Nephron progenitor cell (in vitro differentiated cells): ENCODE measurements around the gene GSN.
A peak's percentile ranks its signal among the peaks of the same experiment; 100 is the strongest.

ENCODE experiments used
- DNase-seq: peaks from one replicate; pipeline ENCODE4 v3.0.0; 2021
- H3K27ac Mint-ChIP-seq: 2 replicates; pipeline ENCODE4 v1.8.0; 2021; ENCODE audit warnings: mild to moderate bottlenecking, moderate library complexity, mixed read lengths
- H3K27me3 Mint-ChIP-seq: 2 replicates; pipeline ENCODE4 v1.8.0; 2021; ENCODE audit warnings: mild to moderate bottlenecking, low read depth, mixed read lengths; ENCODE audit not compliant: poor library complexity
- H3K36me3 Mint-ChIP-seq: 2 replicates; pipeline ENCODE4 v1.8.0; 2021; ENCODE audit warnings: low read depth, mixed read lengths
- H3K4me1 Mint-ChIP-seq: 2 replicates; pipeline ENCODE4 v1.8.0; 2021; ENCODE audit warnings: mixed read lengths
- H3K4me3 Mint-ChIP-seq: 2 replicates; pipeline ENCODE4 v1.8.0; 2021; ENCODE audit warnings: mild to moderate bottlenecking, moderate library complexity, mixed read lengths
- H3K9me3 Mint-ChIP-seq: 2 replicates; pipeline ENCODE4 v1.8.0; 2021; ENCODE audit warnings: mild to moderate bottlenecking, moderate library complexity, mixed read lengths
- TF ChIP-seq, protein P1 (sequence below): fragments of 200-600 bp; sonication (generic); IDR thresholded peaks from 2 replicates; pipeline ENCODE4 v1.5.0; 2021; ENCODE audit warnings: antibody characterized with exemption

The GSN gene

GRCh38 chr9:121277026-121277425, 9.1 kb downstream of the GSN start:
- Mint-ChIP-seq H3K4me3 (no peak overlapping the region), H3K36me3 (no peaks in the 10 kb centered on the region), H3K4me1 (peaks cover 40% of the 10 kb centered on the region), H3K27ac (no peak overlapping the region), H3K9me3 (no peaks in the 10 kb centered on the region), H3K27me3 (no peaks in the 10 kb centered on the region)
- TF ChIP-seq, protein P1, sequence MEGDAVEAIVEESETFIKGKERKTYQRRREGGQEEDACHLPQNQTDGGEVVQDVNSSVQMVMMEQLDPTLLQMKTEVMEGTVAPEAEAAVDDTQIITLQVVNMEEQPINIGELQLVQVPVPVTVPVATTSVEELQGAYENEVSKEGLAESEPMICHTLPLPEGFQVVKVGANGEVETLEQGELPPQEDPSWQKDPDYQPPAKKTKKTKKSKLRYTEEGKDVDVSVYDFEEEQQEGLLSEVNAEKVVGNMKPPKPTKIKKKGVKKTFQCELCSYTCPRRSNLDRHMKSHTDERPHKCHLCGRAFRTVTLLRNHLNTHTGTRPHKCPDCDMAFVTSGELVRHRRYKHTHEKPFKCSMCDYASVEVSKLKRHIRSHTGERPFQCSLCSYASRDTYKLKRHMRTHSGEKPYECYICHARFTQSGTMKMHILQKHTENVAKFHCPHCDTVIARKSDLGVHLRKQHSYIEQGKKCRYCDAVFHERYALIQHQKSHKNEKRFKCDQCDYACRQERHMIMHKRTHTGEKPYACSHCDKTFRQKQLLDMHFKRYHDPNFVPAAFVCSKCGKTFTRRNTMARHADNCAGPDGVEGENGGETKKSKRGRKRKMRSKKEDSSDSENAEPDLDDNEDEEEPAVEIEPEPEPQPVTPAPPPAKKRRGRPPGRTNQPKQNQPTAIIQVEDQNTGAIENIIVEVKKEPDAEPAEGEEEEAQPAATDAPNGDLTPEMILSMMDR: no peak
- no peak for DNase-seq

DNA sequence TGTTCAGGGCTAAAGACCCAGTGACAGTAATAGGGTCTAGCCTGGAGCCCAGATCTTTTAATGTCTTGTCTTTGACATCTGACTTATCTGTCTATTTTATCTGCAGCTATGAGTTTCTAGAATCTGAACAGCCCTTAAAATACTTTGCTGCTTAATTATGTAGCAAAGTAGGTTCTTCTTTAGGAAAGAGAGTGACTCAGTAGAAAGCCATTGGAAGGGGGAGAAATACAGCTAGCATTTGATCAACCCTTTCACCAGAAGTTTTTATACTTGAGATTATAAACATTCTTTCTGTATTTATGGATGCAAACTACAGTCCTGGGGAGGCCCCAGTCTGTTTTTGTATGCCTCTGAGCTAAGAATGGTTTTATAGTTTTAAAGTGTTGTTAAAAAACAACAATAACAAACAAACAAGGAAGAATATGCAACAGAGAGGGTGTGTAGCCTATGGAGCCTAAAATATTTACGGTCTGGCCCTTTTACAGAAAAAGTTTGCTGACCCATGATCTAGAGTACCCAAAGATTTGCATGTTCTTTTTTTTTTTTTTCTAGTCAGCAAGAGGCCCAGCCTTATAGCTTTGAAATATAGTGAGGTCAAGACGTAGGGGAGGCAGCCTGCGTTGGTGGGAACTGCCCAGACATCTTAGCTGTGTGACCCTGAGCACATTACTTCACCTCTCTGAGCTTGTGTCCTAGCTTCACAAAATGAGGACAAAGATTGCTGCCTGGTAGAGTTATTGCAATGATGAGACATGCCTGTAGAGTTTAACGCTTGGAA, 9.7 kb downstream of the GSN start:
- H3K4me3 Mint-ChIP-seq: no peak overlapping the region
- TF ChIP-seq, protein P1: no peak
- DNase-seq: no peak
- no peak overlapping the region for H3K27ac Mint-ChIP-seq
- no peaks in the 10 kb centered on the region for H3K9me3 Mint-ChIP-seq
- H3K4me1 Mint-ChIP-seq: peaks cover 33% of the 10 kb centered on the region
- no peaks in the 10 kb centered on the region for H3K27me3 Mint-ChIP-seq
- no peaks in the 10 kb centered on the region for H3K36me3 Mint-ChIP-seq

- TF ChIP-seq, protein P1: peak; percentile 71
- peaks cover 31% of the 10 kb centered on the region for H3K4me1 Mint-ChIP-seq
- H3K9me3 Mint-ChIP-seq: no peaks in the 10 kb centered on the region
- H3K27ac Mint-ChIP-seq: no peak overlapping the region
- no peaks in the 10 kb centered on the region for H3K27me3 Mint-ChIP-seq
- DNase-seq: peak; percentile 47
- H3K36me3 Mint-ChIP-seq: no peaks in the 10 kb centered on the region
- no peak overlapping the region for H3K4me3 Mint-ChIP-seq
Observed at GRCh38 chr9:121278477-121279261, 10.7 kb downstream of the GSN start.

DNA sequence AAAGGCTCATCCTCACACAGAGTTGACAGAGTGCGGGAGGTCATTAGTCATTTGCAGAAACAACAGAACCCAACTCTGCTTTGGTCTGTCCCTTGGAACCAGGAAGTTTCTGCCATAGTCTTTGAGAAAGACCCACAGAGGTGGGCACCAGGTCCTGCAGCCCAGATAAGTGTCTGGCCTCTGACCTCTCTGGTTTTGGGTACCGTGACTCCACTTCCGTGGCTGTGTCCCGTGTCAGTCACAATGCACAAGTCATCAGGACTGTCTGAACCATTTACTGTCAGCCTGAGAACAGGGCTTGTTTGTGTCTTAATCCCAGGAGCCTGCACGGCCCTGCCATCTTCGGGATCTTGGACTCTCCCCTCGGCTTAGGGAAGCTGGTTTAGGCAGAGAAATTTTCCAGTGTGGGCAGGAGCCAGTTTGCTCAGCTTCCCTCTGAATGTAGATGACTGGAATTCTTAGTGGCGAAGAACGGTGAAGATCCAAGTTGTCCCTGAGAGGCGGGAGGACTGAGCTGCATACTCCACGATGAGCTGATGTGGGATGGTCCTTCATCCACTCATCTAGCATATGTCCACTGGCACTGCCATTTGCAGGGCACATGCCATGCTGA, 11.9 kb downstream of the GSN start:
- Mint-ChIP-seq H3K9me3 (no peaks in the 10 kb centered on the region), H3K4me1 (peaks cover 43% of the 10 kb centered on the region), H3K27ac (peak overlapping the region; percentile 19), H3K27me3 (peaks cover 4% of the 10 kb centered on the region), H3K4me3 (no peak overlapping the region), H3K36me3 (no peaks in the 10 kb centered on the region)
- no peak for DNase-seq
- TF ChIP-seq, protein P1: no peak

DNA sequence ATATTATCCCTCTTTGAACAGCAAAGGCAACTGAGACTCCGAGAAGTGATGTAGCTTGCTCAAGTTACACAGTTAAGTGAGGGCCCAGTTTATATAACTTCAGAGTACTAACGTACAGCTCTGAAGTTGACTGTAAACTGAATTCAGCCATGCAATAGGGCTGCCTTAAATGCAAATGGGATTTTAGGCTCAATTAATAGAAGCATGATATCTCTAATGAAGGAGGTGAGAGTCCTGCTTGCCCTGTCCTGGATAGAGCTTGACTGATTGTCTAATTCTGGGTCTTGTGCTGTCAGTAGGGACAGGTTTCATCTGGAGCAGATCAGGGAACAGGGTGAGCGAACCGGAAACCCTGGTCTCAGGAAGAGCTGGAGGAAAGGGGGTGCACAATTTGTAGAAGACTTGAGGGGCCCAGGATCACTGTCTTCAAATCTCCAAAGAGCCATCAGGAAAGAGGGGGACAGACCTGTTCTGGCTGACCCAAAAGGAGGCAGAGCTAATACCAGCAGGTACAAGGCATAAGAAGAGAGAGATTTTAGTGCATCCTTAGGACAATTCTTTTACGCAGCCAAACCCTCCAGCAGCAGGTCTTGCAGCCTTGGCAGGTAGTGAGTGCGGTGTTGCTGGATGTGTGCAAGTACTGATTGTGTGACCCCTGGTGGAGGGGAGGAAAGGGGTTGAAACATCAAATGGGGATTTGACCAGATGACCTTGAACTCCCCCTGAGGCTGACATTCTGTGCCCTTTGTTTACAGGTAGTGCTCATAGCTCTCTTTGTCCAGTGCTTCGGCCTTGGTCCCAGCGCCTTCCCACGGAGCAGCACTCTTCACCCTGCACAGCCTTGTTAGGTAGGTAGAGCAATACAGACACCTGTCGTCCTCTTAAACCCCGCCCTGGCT, 13.0 kb downstream of the GSN start:
- Mint-ChIP-seq H3K27me3 (peaks cover 4% of the 10 kb centered on the region), H3K9me3 (no peaks in the 10 kb centered on the region), H3K4me1 (peaks cover 48% of the 10 kb centered on the region), H3K36me3 (no peaks in the 10 kb centered on the region), H3K27ac (peak overlapping the region; percentile 19), H3K4me3 (no peak overlapping the region)
- TF ChIP-seq, protein P1: no peak
- no peak for DNase-seq
